GM23338 (cell line): ENCODE data around the gene THSD4. TPM values are rescaled to one million over a fixed set of nuclear protein-coding genes. Genes with fewer than 3 reads are reported as not detected.

Experiments
- ATAC-seq: fragments of 200-7000 bp; cut with Tn5 transposase; 3 replicates; pipeline ENCODE4 v1.9.1; 2020
- DNase-seq: peaks from one replicate; pipeline ENCODE4 v3.0.0-alpha.2; 2015; ENCODE audit warnings: low spot score
- H2AFZ ChIP-seq: fragments of 200-600 bp; sonication (generic); 2 replicates; pipeline ENCODE4 v1.8.0; 2016; ENCODE audit warnings: antibody characterized with exemption, mild to moderate bottlenecking, moderate library complexity
- H3F3A ChIP-seq: fragments of 200-600 bp; sonication (generic); replicated peaks from 2 replicates; pipeline ENCODE4 v1.8.0; 2017; ENCODE audit warnings: antibody characterized with exemption, mixed run types, low read depth
- H3K27ac ChIP-seq: fragments of 200-600 bp; sonication (generic); 2 replicates; pipeline ENCODE4 v1.6.1; 2016; ENCODE audit warnings: low read depth
- H3K27me3 ChIP-seq: fragments of 200-600 bp; sonication (generic); 2 replicates; pipeline ENCODE4 v1.8.0; 2016; ENCODE audit warnings: mild to moderate bottlenecking, mixed run types, moderate library complexity; ENCODE audit not compliant: insufficient read depth
- H3K36me3 ChIP-seq: fragments of 200-600 bp; sonication (generic); 2 replicates; pipeline ENCODE4 v1.8.0; 2016; ENCODE audit warnings: mild to moderate bottlenecking; ENCODE audit not compliant: insufficient read depth
- H3K4me1 ChIP-seq: fragments of 200-600 bp; sonication (generic); 2 replicates; pipeline ENCODE4 v1.8.0; 2016; ENCODE audit warnings: mild to moderate bottlenecking, moderate library complexity; ENCODE audit not compliant: insufficient read depth
- H3K4me2 ChIP-seq: fragments of 200-600 bp; sonication (generic); 2 replicates; pipeline ENCODE4 v1.7.1; 2017; ENCODE audit warnings: mixed run types
- H3K4me3 ChIP-seq: fragments of 200-600 bp; sonication (generic); 2 replicates; pipeline ENCODE4 v1.6.1; 2016; ENCODE audit warnings: mixed run types
- H3K79me2 ChIP-seq: fragments of 200-600 bp; sonication (generic); replicated peaks from 2 replicates; pipeline ENCODE4 v1.8.0; 2017; ENCODE audit warnings: mild to moderate bottlenecking; ENCODE audit not compliant: insufficient read depth
- H3K9me2 ChIP-seq: fragments of 200-600 bp; sonication (generic); 2 replicates; pipeline ENCODE4 v1.8.0; 2017; ENCODE audit not compliant: insufficient read depth
- H4K20me1 ChIP-seq: fragments of 200-600 bp; sonication (generic); replicated peaks from 2 replicates; pipeline ENCODE4 v1.8.0; 2017; ENCODE audit warnings: mild to moderate bottlenecking; ENCODE audit not compliant: insufficient read depth
- H3K27ac Mint-ChIP-seq: 2 replicates; pipeline ENCODE4 v1.8.0; 2020; ENCODE audit warnings: inconsistent platforms, mild to moderate bottlenecking, moderate library complexity, mixed read lengths
- H3K27me3 Mint-ChIP-seq: 3 replicates; pipeline ENCODE4 v1.8.0; 2022; ENCODE audit warnings: low read depth, mild to moderate bottlenecking, moderate library complexity, mixed read lengths, inconsistent platforms; ENCODE audit not compliant: insufficient read depth, poor library complexity
- H3K36me3 Mint-ChIP-seq: 3 replicates; pipeline ENCODE4 v1.8.0; 2021; ENCODE audit warnings: low read depth, mild to moderate bottlenecking, inconsistent platforms, moderate library complexity, mixed read lengths
- H3K4me1 Mint-ChIP-seq: 3 replicates; pipeline ENCODE4 v1.8.0; 2020; ENCODE audit warnings: mild to moderate bottlenecking, inconsistent platforms, mixed read lengths
- H3K4me3 Mint-ChIP-seq: 3 replicates; pipeline ENCODE4 v1.8.0; 2021; ENCODE audit warnings: moderate library complexity, mild to moderate bottlenecking, inconsistent platforms, mixed read lengths
- H3K9me3 Mint-ChIP-seq: 3 replicates; pipeline ENCODE4 v1.8.0; 2020; ENCODE audit warnings: moderate library complexity, mild to moderate bottlenecking, inconsistent platforms, mixed read lengths
- CREB1 ChIP-seq: fragments of 250-450 bp; sonication (Bioruptor Pico); IDR thresholded peaks from 2 replicates; pipeline ENCODE4 v1.5.0; 2020; ENCODE audit warnings: low read depth, mild to moderate bottlenecking, moderate library complexity
- EZH2 ChIP-seq: fragments of 200-600 bp; sonication (generic); IDR thresholded peaks from one replicate; pipeline ENCODE4 v1.8.0; 2017; ENCODE audit warnings: antibody characterized with exemption, mild to moderate bottlenecking, low read depth; ENCODE audit not compliant: unreplicated experiment
- JUNB ChIP-seq: IDR thresholded peaks from one replicate; pipeline ENCODE4 v1.6.1; 2016; ENCODE audit warnings: antibody characterized with exemption; ENCODE audit not compliant: unreplicated experiment
- NANOG ChIP-seq: IDR thresholded peaks from 2 replicates; pipeline ENCODE4 v1.6.1; 2016; ENCODE audit warnings: antibody characterized with exemption, borderline replicate concordance
- POLR2AphosphoS5 ChIP-seq: IDR thresholded peaks from 2 replicates; pipeline ENCODE4 v1.6.1; 2016; ENCODE audit warnings: antibody characterized with exemption, low read depth
- REST ChIP-seq: IDR thresholded peaks from one replicate; pipeline ENCODE4 v1.6.1; 2018; ENCODE audit warnings: antibody characterized with exemption; ENCODE audit not compliant: unreplicated experiment
- STAT1 ChIP-seq: IDR thresholded peaks from one replicate; pipeline ENCODE4 v1.6.1; 2016; ENCODE audit warnings: antibody characterized with exemption; ENCODE audit not compliant: unreplicated experiment
- ZNF114 ChIP-seq: fragments of 250-450 bp; sonication (Bioruptor Pico); IDR thresholded peaks from 2 replicates; pipeline ENCODE4 v1.5.0; 2020; ENCODE audit warnings: mild to moderate bottlenecking, moderate library complexity
- ZNF462 ChIP-seq: fragments of 250-450 bp; sonication (Bioruptor Pico); IDR thresholded peaks from 2 replicates; pipeline ENCODE4 v1.5.0; 2020; ENCODE audit warnings: mild to moderate bottlenecking, moderate library complexity
- polyA plus RNA-seq: library from polyadenylated mRNA; unstranded; fragments of >200 nt; fragmentation: Nextera tagmentation; extraction: Ambion mirVana; gene quantifications from 2 replicates; pipeline ENCODE4 v1.2.1, GENCODE V29; 2016
- total RNA-seq: library from RNA; depleted of rRNA; stranded (reverse); fragments of >200 nt; shearing (Covaris generic); gene quantifications from 2 replicates; pipeline ENCODE4 v1.2.3, GENCODE V29; 2014

Gene THSD4
- total and polyA plus RNA-seq, 2 experiments from 2014 or later = 2.0 to 7.4 TPM

GRCh38 chr15:71664622-71665021, 549.4 kb downstream of the THSD4 start:
- Histone ChIP-seq H4K20me1 (no peaks in the 10 kb centered on the region), H3K27ac (no peak overlapping the region), H3K79me2 (no peaks in the 10 kb centered on the region), H3K36me3 (no peaks in the 10 kb centered on the region), H3K9me2 (peaks cover 5% of the 10 kb centered on the region), H3K27me3 (no peaks in the 10 kb centered on the region), H3K4me2 (no peak overlapping the region), H3K4me1 (no peaks in the 10 kb centered on the region), H3K4me3 (no peak overlapping the region), H2AFZ (no peak overlapping the region), H3F3A (no peaks in the 10 kb centered on the region)
- Mint-ChIP-seq H3K27me3 (no peaks in the 10 kb centered on the region), H3K36me3 (no peaks in the 10 kb centered on the region), H3K4me3 (no peak overlapping the region), H3K27ac (no peak overlapping the region), H3K4me1 (0 out of 3 replicates have a peak, but pooled peaks cover 3% of the 10 kb centered on the region), H3K9me3 (peaks cover 7% of the 10 kb centered on the region; the same call in 2 of the 3 replicates)
- no peak for TF ChIP-seq ZNF114 (CRISPR knock-in tag)
- TF ChIP-seq STAT1 = no peak
- TF ChIP-seq CREB1 = no peak
- DNase-seq (no peak), ATAC-seq (no peak)

GRCh38 chr15:71666763-71667620, 551.7 kb downstream of the THSD4 start:
- no peaks in the 10 kb centered on the region for H4K20me1 ChIP-seq
- TF ChIP-seq JUNB (no peak), EZH2 (no peak), ZNF462 (CRISPR knock-in tag) (no peak), POLR2AphosphoS5 (no peak), NANOG (no peak), REST (no peak), CREB1 (no peak), ZNF114 (CRISPR knock-in tag) (no peak), STAT1 (no peak)

More at GRCh38 chr15:71666763-71667620, 551.7 kb downstream of the THSD4 start:
- Histone ChIP-seq H3K4me3 (no peak overlapping the region), H3K36me3 (no peaks in the 10 kb centered on the region), H3K4me2 (no peak overlapping the region), H3K27ac (no peak overlapping the region), H3K4me1 (no peaks in the 10 kb centered on the region), H3F3A (no peaks in the 10 kb centered on the region), H3K27me3 (no peaks in the 10 kb centered on the region), H2AFZ (no peak overlapping the region), H3K9me2 (peaks cover 5% of the 10 kb centered on the region), H3K79me2 (no peaks in the 10 kb centered on the region)
- Mint-ChIP-seq H3K4me3 (no peak overlapping the region), H3K27me3 (peaks cover 2% of the 10 kb centered on the region), H3K27ac (no peak overlapping the region), H3K4me1 (no peaks in the 10 kb centered on the region), H3K9me3 (peaks cover 7% of the 10 kb centered on the region; the same call in 2 of the 3 replicates), H3K36me3 (no peaks in the 10 kb centered on the region)
- ATAC-seq (no peak), DNase-seq (no peak)
